Stomach (tissue), 9 donors: ENCODE data around the gene ARL15. TPM values are rescaled to one million over a fixed set of nuclear protein-coding genes. Genes with fewer than 3 reads are reported as not detected.

Source experiments
- DNase-seq, 2 donors: peaks; one replicate each; pipeline versions ENCODE4 v3.0.0 to v3.0.0-alpha.2; 2013 to 2019
- H3K27ac ChIP-seq, 5 donors: fragments of 200-600 bp in 4 of 5; sonication (generic) in 4 of 5; one replicate each; pipeline ENCODE4 v1.5.1; 2013 to 2019; ENCODE audit warnings: mild to moderate bottlenecking in 1 of 5, moderate library complexity in 1 of 5
- H3K27me3 ChIP-seq, 3 donors: fragments of 200-600 bp; sonication (generic); one replicate each; pipeline ENCODE4 v1.5.1; 2017 to 2019; ENCODE audit warnings: mixed run types in 1 of 3
- H3K36me3 ChIP-seq, 4 donors: fragments of 200-600 bp; sonication (generic); 1 replicate in 3 of 4; 2 replicates in 1 of 4; pipeline ENCODE4 v1.5.1; 2016 to 2019
- H3K4me1 ChIP-seq, 4 donors: fragments of 200-600 bp; sonication (generic); one replicate each; pipeline ENCODE4 v1.5.1; 2016 to 2019
- H3K4me3 ChIP-seq, 4 donors: fragments of 200-600 bp; sonication (generic) in 3 of 4; one replicate each; pipeline ENCODE4 v1.5.1; 2016 to 2019; ENCODE audit warnings: mild to moderate bottlenecking in 1 of 4
- H3K9me3 ChIP-seq, 4 donors: fragments of 200-600 bp; sonication (generic); one replicate each; pipeline ENCODE4 v1.5.1; 2016 to 2019
- CTCF ChIP-seq, 7 experiments: fragments of 450-650 bp in 4 of 7; fragments of 200-600 bp in 3 of 7; sonication (generic) in 3 of 7; IDR thresholded peaks; one replicate each; pipeline ENCODE4 v1.5.1; 2016 to 2019; ENCODE audit warnings: antibody characterized with exemption in 7 of 7, control low read depth in 2 of 7, mild to moderate bottlenecking in 1 of 7
- EP300 ChIP-seq: sonication (generic); formaldehyde crosslinking; IDR thresholded peaks from one replicate; pipeline ENCODE4 v1.6.1; 2017; ENCODE audit warnings: antibody characterized with exemption
- POLR2A ChIP-seq, 4 donors: fragments of 450-650 bp; IDR thresholded peaks; one replicate each; pipeline ENCODE4 v1.6.1; 2016; ENCODE audit warnings: antibody characterized with exemption in 4 of 4, control low read depth in 2 of 4, mild to moderate bottlenecking in 1 of 4, moderate library complexity in 1 of 4
- POLR2AphosphoS5 ChIP-seq, 3 donors: sonication (generic); formaldehyde crosslinking; IDR thresholded peaks; one replicate each; pipeline ENCODE4 v1.6.1; 2016; ENCODE audit warnings: antibody characterized with exemption in 3 of 3
- WGBS, 5 donors: extraction: QIAGEN DNeasy Blood & Tissue Kit in 3 of 5; methylation state at CpG; one replicate each; pipeline versions ENCODE4 v1.1.5 to v1.1.7; 2013 to 2018; 5-methylcytosine and 5-hydroxymethylcytosine counted together
- intact Hi-C: fragments of 100-400 bp; cut with DNase I; formaldehyde crosslinking; loops from one replicate; pipeline ENCODE4 v1.15.1; 2023; ENCODE audit warnings: low total_unique reads
- polyA plus RNA-seq, 3 donors: library from polyadenylated mRNA; stranded (reverse); fragments of 200-250 nt; gene quantifications; one replicate each; pipeline ENCODE4 v1.2.3, GENCODE V29; 2013
- total RNA-seq, 5 donors: library from RNA; depleted of rRNA; stranded (reverse); fragments of >200 nt; gene quantifications; one replicate each; pipeline versions ENCODE4 v1.1.0 to v1.2.3, GENCODE V29; 2014 to 2016
- donor health status: healthy with polysubstance abuse.
- donor health status: Bipolar disorder and iron deficiency.
- donor health status: healthy.

The ARL15 gene
- total and polyA plus RNA-seq, 8 donors: 1.7 to 72.7 (median 12.6) TPM

GRCh38 chr5:54309691-54310432 lies 511 bp downstream of the ARL15 start:
- no peaks in the 10 kb centered on the region for H3K27me3 ChIP-seq
- H3K4me1 ChIP-seq: peaks cover 18 to 42% (median 39%) of the 10 kb centered on the region in 4 donors
- WGBS, 5 donors: 0 to 1% (median 0%) methylated on average over 26 to 39 of the region's 39 CpGs
- DNase-seq: peak; percentile 45 to 72
- intact Hi-C loops: loop anchor here (10.0 kb wide), 1 partner anchor 55 kb away; no protein-coding TSS in a partner anchor
- H3K36me3 ChIP-seq: no peaks in the 10 kb centered on the region
- H3K4me3 ChIP-seq: peak overlapping the region; percentile 68 to 97 (median 86)
- TF ChIP-seq POLR2A (IDR thresholded peaks at IDR 0.05) (no peak), EP300 (no peak), CTCF (IDR thresholded peaks at IDR 0.05) (no peak), POLR2AphosphoS5 (IDR thresholded peaks at IDR 0.05) (no peak)
- no peaks in the 10 kb centered on the region for H3K9me3 ChIP-seq
- H3K27ac ChIP-seq: peak overlapping the region; percentile 86 to 97 (median 93)

- intact Hi-C loops: no loop called here
- Histone ChIP-seq H3K27me3 (no peaks in the 10 kb centered on the region), H3K36me3 (no peaks in the 10 kb centered on the region), H3K27ac (peak overlapping the region in 4 of 5 donors; percentile 86 to 97 (median 94)), H3K4me3 (peak overlapping the region; percentile 68 to 97 (median 86)), H3K4me1 (peaks cover 18 to 44% (median 39%) of the 10 kb centered on the region in 4 donors), H3K9me3 (no peaks in the 10 kb centered on the region)
- TF ChIP-seq POLR2AphosphoS5 (IDR thresholded peaks at IDR 0.05) (no peak), POLR2A (IDR thresholded peaks at IDR 0.05) (no peak), CTCF (IDR thresholded peaks at IDR 0.05) (no peak), EP300 (no peak)
- WGBS, 5 donors: 9 to 19% (median 10%) methylated on average over 10 of the region's 10 CpGs
- DNase-seq: peak in 1 of 2 donors; percentile 41
Observed at GRCh38 chr5:54309276-54309675, 1.1 kb downstream of the ARL15 start.

GRCh38 chr5:54307583-54307982 lies 2.8 kb downstream of the ARL15 start:
- TF ChIP-seq CTCF (IDR thresholded peaks at IDR 0.05) (no peak), POLR2AphosphoS5 (IDR thresholded peaks at IDR 0.05) (no peak), EP300 (no peak), POLR2A (IDR thresholded peaks at IDR 0.05) (no peak)

GRCh38 chr5:54306893-54307292 lies 3.5 kb downstream of the ARL15 start:
- H3K4me3 ChIP-seq: no peak overlapping the region
- H3K4me1 ChIP-seq: peaks cover 18 to 54% (median 40%) of the 10 kb centered on the region in 4 donors
- TF ChIP-seq CTCF (IDR thresholded peaks at IDR 0.05) (no peak), POLR2AphosphoS5 (IDR thresholded peaks at IDR 0.05) (no peak), POLR2A (IDR thresholded peaks at IDR 0.05) (no peak), EP300 (no peak)
- intact Hi-C loops: no loop called here
- no peak overlapping the region for H3K27ac ChIP-seq
- H3K9me3 ChIP-seq: no peaks in the 10 kb centered on the region
- no peak for DNase-seq
- H3K36me3 ChIP-seq: no peaks in the 10 kb centered on the region
- 77 to 96% (median 81%) methylated on average over 1 of the region's 1 CpG for WGBS, 5 donors
- no peaks in the 10 kb centered on the region for H3K27me3 ChIP-seq

More at GRCh38 chr5:54307583-54307982, 2.8 kb downstream of the ARL15 start:
- Histone ChIP-seq H3K4me3 (no peak overlapping the region), H3K36me3 (no peaks in the 10 kb centered on the region), H3K27ac (no peak overlapping the region), H3K9me3 (no peaks in the 10 kb centered on the region), H3K4me1 (peaks cover 18 to 52% (median 39%) of the 10 kb centered on the region in 4 donors), H3K27me3 (no peaks in the 10 kb centered on the region)
- intact Hi-C loops: no loop called here
- WGBS, 5 donors: 58 to 76% (median 70%) methylated on average over 3 of the region's 3 CpGs
- peak in 1 of 2 donors; percentile 40 for DNase-seq
